Esophagus muscularis mucosa (tissue), 4 donors: ENCODE measurements around the gene PREP. TPM values are rescaled to one million over a fixed set of nuclear protein-coding genes. Genes with fewer than 3 reads are reported as not detected.

ENCODE experiments used
- DNase-seq: peaks from one replicate; pipeline ENCODE4 v3.0.0-alpha.2; 2017; ENCODE audit errors: extremely low spot score
- H3K27ac ChIP-seq, 4 donors: fragments of 200-600 bp; sonication (generic); replicated peaks in 1 of 4; 1 replicate in 3 of 4; 2 replicates in 1 of 4; pipeline ENCODE4 v1.5.1; 2016 to 2019; ENCODE audit warnings: mild to moderate bottlenecking in 1 of 4
- H3K27me3 ChIP-seq, 4 donors: fragments of 200-600 bp; sonication (generic); one replicate each; pipeline versions ENCODE4 v1.5.1 to v1.6.0; 2016 to 2019
- H3K36me3 ChIP-seq, 4 donors: fragments of 200-600 bp; sonication (generic); one replicate each; pipeline ENCODE4 v1.5.1; 2016 to 2019
- H3K4me1 ChIP-seq, 4 donors: fragments of 200-600 bp; sonication (generic); one replicate each; pipeline ENCODE4 v1.5.1; 2016 to 2019
- H3K4me3 ChIP-seq, 4 donors: fragments of 200-600 bp; sonication (generic); 1 replicate in 2 of 4; 2 replicates in 2 of 4; pipeline ENCODE4 v1.5.1; 2016 to 2019; ENCODE audit warnings: mild to moderate bottlenecking in 4 of 4, moderate library complexity in 1 of 4
- H3K9me3 ChIP-seq, 4 donors: fragments of 200-600 bp; sonication (generic); 1 replicate in 3 of 4; 2 replicates in 1 of 4; pipeline ENCODE4 v1.5.1; 2016 to 2019
- CTCF ChIP-seq, 3 experiments: fragments of 200-600 bp in 2 of 3; fragments of 450-650 bp in 1 of 3; sonication (generic) in 2 of 3; IDR thresholded peaks; one replicate each; pipeline ENCODE4 v1.5.1; 2017 to 2019; ENCODE audit warnings: antibody characterized with exemption in 3 of 3, mild to moderate bottlenecking in 2 of 3, moderate library complexity in 1 of 3
- EP300 ChIP-seq: sonication (generic); formaldehyde crosslinking; IDR thresholded peaks from one replicate; pipeline ENCODE4 v1.6.1; 2017; ENCODE audit warnings: antibody characterized with exemption
- POLR2A ChIP-seq: fragments of 450-650 bp; IDR thresholded peaks from one replicate; pipeline ENCODE4 v1.6.1; 2017; ENCODE audit warnings: antibody characterized with exemption, moderate library complexity, mild to moderate bottlenecking, low read depth
- POLR2AphosphoS5 ChIP-seq, 2 donors: sonication (generic); formaldehyde crosslinking; IDR thresholded peaks; one replicate each; pipeline ENCODE4 v1.6.1; 2017; ENCODE audit warnings: antibody characterized with exemption in 2 of 2
- WGBS: methylation state at CpG from one replicate; pipeline ENCODE4 v1.1.5; 2018; 5-methylcytosine and 5-hydroxymethylcytosine counted together
- intact Hi-C: fragments of 100-400 bp; cut with DNase I; formaldehyde crosslinking; loops from one replicate; pipeline ENCODE4 v1.15.1; 2023
- total RNA-seq, 4 donors: library from RNA; depleted of rRNA; stranded (reverse); fragments of >200 nt; gene quantifications; one replicate each; pipeline versions ENCODE4 v1.1.0 to v1.2.1, GENCODE V29; 2016

The PREP gene
- total RNA-seq, 4 donors from 2014 or later: 17.9 to 21.6 (median 19.0) TPM

GRCh38 chr6:105310371-105310770, 92.5 kb downstream of the PREP start:
- intact Hi-C loops: no loop called here
- Histone ChIP-seq H3K4me3 (no peak overlapping the region), H3K27me3 (no peaks in the 10 kb centered on the region), H3K4me1 (no peaks in the 10 kb centered on the region), H3K9me3 (no peaks in the 10 kb centered on the region), H3K36me3 (peaks cover 0 to 24% (median 9%) of the 10 kb centered on the region in 4 donors), H3K27ac (no peak overlapping the region)
- WGBS: 81% methylated on average over 1 of the region's 1 CpG
- TF ChIP-seq EP300: no peak
- no peak for TF ChIP-seq POLR2A
- no peak for TF ChIP-seq CTCF (IDR thresholded peaks at IDR 0.05)
- TF ChIP-seq POLR2AphosphoS5 (IDR thresholded peaks at IDR 0.05): no peak
- DNase-seq: no peak

GRCh38 chr6:105308840-105309239, 94.0 kb downstream of the PREP start:
- WGBS: 90% methylated on average over 5 of the region's 5 CpGs
- DNase-seq: no peak
- Histone ChIP-seq H3K4me3 (no peak overlapping the region), H3K27me3 (no peaks in the 10 kb centered on the region), H3K9me3 (no peaks in the 10 kb centered on the region), H3K4me1 (no peaks in the 10 kb centered on the region), H3K27ac (no peak overlapping the region), H3K36me3 (peaks cover 0 to 28% (median 9%) of the 10 kb centered on the region in 4 donors)
- intact Hi-C loops: no loop called here
- TF ChIP-seq CTCF (IDR thresholded peaks at IDR 0.05): no peak
- TF ChIP-seq EP300: no peak
- TF ChIP-seq POLR2A: no peak
- TF ChIP-seq POLR2AphosphoS5 (IDR thresholded peaks at IDR 0.05): no peak

GRCh38 chr6:105305521-105305920, 97.4 kb downstream of the PREP start:
- no peaks in the 10 kb centered on the region for H3K9me3 ChIP-seq
- DNase-seq: no peak
- WGBS: 95% methylated on average over 1 of the region's 1 CpG

GRCh38 chr6:105304825-105305224, 98.1 kb downstream of the PREP start:
- H3K27ac ChIP-seq: no peak overlapping the region
- H3K27me3 ChIP-seq: no peaks in the 10 kb centered on the region
- H3K9me3 ChIP-seq: no peaks in the 10 kb centered on the region
- TF ChIP-seq EP300 (no peak), POLR2AphosphoS5 (IDR thresholded peaks at IDR 0.05) (no peak), POLR2A (no peak), CTCF (IDR thresholded peaks at IDR 0.05) (no peak)
- no peak overlapping the region for H3K4me3 ChIP-seq
- peaks cover 0 to 3% (median 0%) of the 10 kb centered on the region in 4 donors for H3K4me1 ChIP-seq
- no peak for DNase-seq
- H3K36me3 ChIP-seq: peaks cover 0 to 28% (median 13%) of the 10 kb centered on the region in 4 donors
- intact Hi-C loops: no loop called here

More at GRCh38 chr6:105305521-105305920, 97.4 kb downstream of the PREP start:
- peaks cover 0 to 3% (median 0%) of the 10 kb centered on the region in 4 donors for H3K4me1 ChIP-seq
- H3K36me3 ChIP-seq: peaks cover 0 to 28% (median 13%) of the 10 kb centered on the region in 4 donors
- H3K27ac ChIP-seq: no peak overlapping the region
- no peak overlapping the region for H3K4me3 ChIP-seq
- intact Hi-C loops: no loop called here
- no peaks in the 10 kb centered on the region for H3K27me3 ChIP-seq
- TF ChIP-seq EP300 (no peak), CTCF (IDR thresholded peaks at IDR 0.05) (no peak), POLR2AphosphoS5 (IDR thresholded peaks at IDR 0.05) (no peak), POLR2A (no peak)

- no peak for DNase-seq
- Histone ChIP-seq H3K27me3 (no peaks in the 10 kb centered on the region), H3K4me1 (peaks cover 0 to 3% (median 0%) of the 10 kb centered on the region in 4 donors), H3K27ac (no peak overlapping the region), H3K4me3 (no peak overlapping the region), H3K9me3 (no peaks in the 10 kb centered on the region), H3K36me3 (peaks cover 0 to 28% (median 13%) of the 10 kb centered on the region in 4 donors)
- TF ChIP-seq CTCF (IDR thresholded peaks at IDR 0.05) (no peak), EP300 (no peak), POLR2AphosphoS5 (IDR thresholded peaks at IDR 0.05) (no peak), POLR2A (no peak)
- intact Hi-C loops: no loop called here
- WGBS: 100% methylated on average over 3 of the region's 3 CpGs
Observed at GRCh38 chr6:105304366-105304765, 98.5 kb downstream of the PREP start.
